GM10847 (cell line): ENCODE data around the gene TRABD2B.

Experiments used
- POLR2A ChIP-seq: IDR thresholded peaks from 2 replicates; pipeline ENCODE4 v1.6.1; 2011; ENCODE audit not compliant: insufficient read length; ENCODE audit errors: extremely low read depth

The TRABD2B gene

GRCh38 chr1:47780469-47780995 is 216.7 kb downstream of the TRABD2B start:
- TF ChIP-seq POLR2A: no peak

- no peak for TF ChIP-seq POLR2A
Observed at GRCh38 chr1:47779613-47780012, 217.6 kb downstream of the TRABD2B start.

GRCh38 chr1:47778280-47778679 is 218.9 kb downstream of the TRABD2B start:
- no peak for TF ChIP-seq POLR2A

GRCh38 chr1:47777322-47777721 is 219.9 kb downstream of the TRABD2B start:
- TF ChIP-seq POLR2A: no peak

GRCh38 chr1:47776667-47777131 is 220.5 kb downstream of the TRABD2B start:
- TF ChIP-seq POLR2A: no peak

GRCh38 chr1:47774986-47775834 is 222.0 kb downstream of the TRABD2B start:
- no peak for TF ChIP-seq POLR2A

- no peak for TF ChIP-seq POLR2A
Observed at GRCh38 chr1:47772960-47773682, 224.1 kb downstream of the TRABD2B start.

- no peak for TF ChIP-seq POLR2A
Observed at GRCh38 chr1:47772281-47772680, 224.9 kb downstream of the TRABD2B start.

- no peak for TF ChIP-seq POLR2A
Observed at GRCh38 chr1:47771751-47772150, 225.4 kb downstream of the TRABD2B start.

- TF ChIP-seq POLR2A: no peak
Observed at GRCh38 chr1:47769983-47770382, 227.2 kb downstream of the TRABD2B start.

GRCh38 chr1:47769295-47769694 is 227.9 kb downstream of the TRABD2B start:
- no peak for TF ChIP-seq POLR2A

GRCh38 chr1:47767741-47768100 is 229.5 kb downstream of the TRABD2B start:
- TF ChIP-seq POLR2A: no peak

GRCh38 chr1:47766832-47767740 is 230.1 kb downstream of the TRABD2B start:
- no peak for TF ChIP-seq POLR2A

- TF ChIP-seq POLR2A: no peak
Observed at GRCh38 chr1:47765742-47766485, 231.3 kb downstream of the TRABD2B start.

- TF ChIP-seq POLR2A: no peak
Observed at GRCh38 chr1:47765236-47765635, 231.9 kb downstream of the TRABD2B start.
